Right atrium auricular region (tissue), 2 donors: ENCODE data around the gene ATP10A. TPM values are rescaled to one million over a fixed set of nuclear protein-coding genes. Genes with fewer than 3 reads are reported as not detected.
"Not testable (repeated sequence)": the region's sequence is repeated elsewhere in the genome, so short reads cannot be mapped to it uniquely, and the experiment has no call there.

ENCODE experiments used
- DNase-seq: peaks from one replicate; pipeline ENCODE4 v3.0.0-alpha.2; 2019; ENCODE audit warnings: low spot score
- H3K27ac ChIP-seq, 2 donors: fragments of 200-600 bp; sonication (generic); 1 replicate in 1 of 2; 2 replicates in 1 of 2; pipeline ENCODE4 v1.5.1; 2016 to 2019
- H3K27me3 ChIP-seq, 2 donors: fragments of 200-600 bp; sonication (generic); one replicate each; pipeline versions ENCODE4 v1.5.1 to v1.6.0; 2017 to 2019
- H3K36me3 ChIP-seq: fragments of 200-600 bp; sonication (generic); one replicate; pipeline ENCODE4 v1.5.1; 2016
- H3K4me1 ChIP-seq, 2 donors: fragments of 200-600 bp; sonication (generic); one replicate each; pipeline versions ENCODE4 v1.5.1 to v1.6.0; 2017 to 2019
- H3K4me3 ChIP-seq, 2 donors: fragments of 200-600 bp; sonication (generic); 1 replicate in 1 of 2; 2 replicates in 1 of 2; pipeline ENCODE4 v1.5.1; 2017 to 2019; ENCODE audit warnings: mild to moderate bottlenecking in 1 of 2, moderate library complexity in 1 of 2
- H3K9me3 ChIP-seq, 2 donors: fragments of 200-600 bp; sonication (generic); one replicate each; pipeline ENCODE4 v1.5.1; 2019
- CTCF ChIP-seq, 2 donors: fragments of 200-600 bp; sonication (generic); IDR thresholded peaks; one replicate each; pipeline ENCODE4 v1.5.1; 2019; ENCODE audit warnings: antibody characterized with exemption in 2 of 2
- total RNA-seq, 2 donors: library from RNA; depleted of rRNA; stranded (reverse); fragments of >200 nt; gene quantifications; one replicate each; pipeline ENCODE4 v1.1.0, GENCODE V29; 2016

ATP10A gene
- total RNA-seq, 2 donors from 2014 or later, result 3.2 to 6.0 TPM

GRCh38 chr15:25773248-25773647 is 89.9 kb downstream of the ATP10A start:
- Histone ChIP-seq H3K27me3 (no peaks in the 10 kb centered on the region), H3K27ac (no peak overlapping the region), H3K4me1 (peaks cover 0 to 13% of the 10 kb centered on the region in 2 donors), H3K9me3 (no peaks in the 10 kb centered on the region), H3K4me3 (no peak overlapping the region), H3K36me3 (no peaks in the 10 kb centered on the region)
- TF ChIP-seq CTCF (IDR thresholded peaks at IDR 0.05), result no peak
- peak; percentile 52 for DNase-seq

GRCh38 chr15:25772500-25772899 is 90.6 kb downstream of the ATP10A start:
- DNase-seq, result peak; percentile 32
- Histone ChIP-seq H3K27ac (no peak overlapping the region), H3K4me3 (no peak overlapping the region), H3K4me1 (peaks cover 0 to 13% of the 10 kb centered on the region in 2 donors), H3K36me3 (no peaks in the 10 kb centered on the region), H3K9me3 (no peaks in the 10 kb centered on the region), H3K27me3 (no peaks in the 10 kb centered on the region)
- TF ChIP-seq CTCF (IDR thresholded peaks at IDR 0.05), result no peak

- H3K27me3 ChIP-seq, H3K27ac ChIP-seq, H3K9me3 ChIP-seq, DNase-seq, H3K36me3 ChIP-seq, H3K4me3 ChIP-seq: not testable (repeated sequence)
- peaks cover 0 to 13% of the 10 kb centered on the region in 2 donors for H3K4me1 ChIP-seq
These were observed 91.4 kb downstream of the ATP10A start for GRCh38 chr15:25771736-25772135.

GRCh38 chr15:25771338-25771706 is 91.8 kb downstream of the ATP10A start:
- H3K4me1 ChIP-seq, result peaks cover 0 to 13% of the 10 kb centered on the region in 2 donors
- no peak overlapping the region for H3K4me3 ChIP-seq
- no peaks in the 10 kb centered on the region for H3K9me3 ChIP-seq
- H3K27ac ChIP-seq, result no peak overlapping the region
- no peaks in the 10 kb centered on the region for H3K36me3 ChIP-seq
- no peaks in the 10 kb centered on the region for H3K27me3 ChIP-seq
- peak; percentile 28 for DNase-seq
- TF ChIP-seq CTCF (IDR thresholded peaks at IDR 0.05), result no peak

- DNase-seq, result peak; percentile 54
- H3K4me1 ChIP-seq, result peaks cover 0 to 11% of the 10 kb centered on the region in 2 donors
- no peak for TF ChIP-seq CTCF (IDR thresholded peaks at IDR 0.05)
- H3K4me3 ChIP-seq, result no peak overlapping the region
- H3K36me3 ChIP-seq, result no peaks in the 10 kb centered on the region
- no peak overlapping the region for H3K27ac ChIP-seq
- no peaks in the 10 kb centered on the region for H3K9me3 ChIP-seq
- H3K27me3 ChIP-seq, result no peaks in the 10 kb centered on the region
These were observed 92.3 kb downstream of the ATP10A start for GRCh38 chr15:25770618-25771337.

- Histone ChIP-seq H3K4me1 (peaks cover 0 to 3% of the 10 kb centered on the region in 2 donors), H3K4me3 (no peak overlapping the region), H3K9me3 (no peaks in the 10 kb centered on the region), H3K27ac (no peak overlapping the region), H3K36me3 (no peaks in the 10 kb centered on the region), H3K27me3 (no peaks in the 10 kb centered on the region)
- no peak for TF ChIP-seq CTCF (IDR thresholded peaks at IDR 0.05)
- DNase-seq, result no peak
These were observed 93.1 kb downstream of the ATP10A start for GRCh38 chr15:25770031-25770430.
